Occipital lobe (tissue), 2 donors: ENCODE data around the gene CNNM4. TPM values are rescaled to one million over a fixed set of nuclear protein-coding genes. Genes with fewer than 3 reads are reported as not detected.

Experiments
- DNase-seq: peaks from one replicate; lab custom pipeline; 2025; lab: John Stamatoyannopoulos, UW
- total RNA-seq: library from RNA; depleted of rRNA; stranded (reverse); fragments of >200 nt; gene quantifications from one replicate; pipeline ENCODE4 v1.2.3, GENCODE V29; 2014

The CNNM4 gene
- total RNA-seq, 1 donor from 2014 or later = 8.1 TPM

DNA sequence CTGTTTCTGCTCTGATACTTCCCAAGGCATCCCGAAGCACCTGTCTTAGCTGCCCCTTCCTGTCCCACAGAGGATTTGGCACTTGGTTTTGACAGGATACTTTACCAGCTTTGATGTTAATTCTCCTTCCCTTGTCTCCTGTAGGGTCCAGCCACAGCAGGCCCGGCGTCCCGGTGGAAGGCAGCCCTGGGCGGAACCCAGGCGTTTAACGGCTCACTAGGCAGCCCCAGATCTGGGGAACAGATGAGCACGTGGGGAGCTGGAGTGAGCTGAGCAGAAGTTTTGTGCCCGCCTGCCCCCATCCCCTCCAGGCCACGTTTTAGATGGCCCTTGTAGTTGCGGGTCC is 71.7 kb downstream of the CNNM4 start:
- no peak for DNase-seq

DNA sequence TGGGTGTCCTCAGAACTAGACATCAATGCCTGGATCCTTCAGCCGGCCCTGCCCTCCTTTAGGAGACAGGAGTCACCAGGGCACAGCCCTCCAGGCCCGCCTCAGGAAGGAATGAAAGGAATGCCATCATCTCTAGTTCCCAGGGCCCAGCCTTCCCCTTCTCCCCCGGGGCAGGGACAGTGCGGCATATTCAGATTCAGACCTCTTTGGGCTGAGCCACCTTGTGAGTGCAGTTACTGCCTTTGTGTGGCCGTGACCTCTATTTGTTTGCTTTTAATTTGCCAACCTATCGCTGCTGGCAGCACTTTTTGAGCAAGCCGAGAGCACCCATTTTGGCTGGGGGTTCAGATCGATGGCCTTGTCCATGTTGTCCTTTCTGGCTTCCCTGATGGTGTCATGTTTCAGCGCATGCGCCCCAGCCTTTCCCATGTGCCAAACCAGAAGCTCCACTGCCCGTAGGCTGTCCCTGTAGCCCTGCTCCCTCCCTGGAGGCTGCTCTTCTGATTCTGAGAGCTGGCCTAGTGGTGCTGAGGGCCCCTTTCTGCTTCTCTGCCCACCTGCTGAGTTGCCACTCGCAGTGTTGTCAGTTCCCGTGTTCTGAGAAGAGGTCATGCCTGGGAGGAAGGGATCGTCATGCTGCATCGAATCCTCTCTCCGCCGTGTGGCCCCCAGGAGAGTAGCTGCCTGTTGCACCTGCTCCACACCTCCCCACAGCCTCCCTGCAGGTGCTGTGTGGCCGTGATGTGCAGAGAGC is 72.2 kb downstream of the CNNM4 start:
- no peak for DNase-seq

DNA sequence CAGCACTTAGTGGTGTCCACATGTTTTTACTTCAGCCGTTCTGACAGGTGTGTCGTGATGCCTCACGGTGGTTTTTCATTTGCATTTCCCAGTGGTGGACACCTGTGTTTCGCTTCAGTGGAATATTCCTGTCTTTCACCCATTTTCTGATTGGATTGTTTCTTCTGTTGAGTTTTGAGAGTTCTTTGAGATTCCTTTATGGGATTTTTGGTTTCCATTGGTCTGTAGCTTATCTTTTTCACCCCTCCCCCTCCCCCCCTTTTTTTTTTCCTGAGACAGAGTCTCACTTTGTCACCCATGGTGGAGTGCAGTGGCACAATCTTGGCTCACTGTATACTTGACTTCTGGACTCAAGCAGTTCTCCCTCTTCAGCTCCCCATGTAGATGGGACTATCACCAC is 75.1 kb downstream of the CNNM4 start:
- no peak for DNase-seq

DNA sequence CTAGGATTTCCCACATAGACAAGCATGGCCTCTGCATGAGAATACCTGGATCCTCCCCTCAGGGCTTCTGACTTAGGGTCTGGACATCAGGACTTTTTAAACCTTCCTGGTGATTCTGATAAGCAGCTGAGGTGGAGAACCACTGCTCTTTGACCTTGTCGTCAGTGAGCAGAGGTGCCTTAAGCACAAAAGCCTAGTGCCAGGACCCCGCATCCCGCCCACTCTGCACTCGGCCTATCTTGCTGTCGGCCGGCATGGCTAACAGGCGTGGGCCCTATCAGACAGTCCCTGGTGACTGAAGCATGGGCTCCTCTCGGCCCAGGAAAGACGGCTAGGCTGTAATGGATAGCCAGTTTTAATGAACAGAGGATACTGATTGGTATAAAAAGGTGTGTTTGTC is 76.9 kb downstream of the CNNM4 start:
- DNase-seq = no peak

DNA sequence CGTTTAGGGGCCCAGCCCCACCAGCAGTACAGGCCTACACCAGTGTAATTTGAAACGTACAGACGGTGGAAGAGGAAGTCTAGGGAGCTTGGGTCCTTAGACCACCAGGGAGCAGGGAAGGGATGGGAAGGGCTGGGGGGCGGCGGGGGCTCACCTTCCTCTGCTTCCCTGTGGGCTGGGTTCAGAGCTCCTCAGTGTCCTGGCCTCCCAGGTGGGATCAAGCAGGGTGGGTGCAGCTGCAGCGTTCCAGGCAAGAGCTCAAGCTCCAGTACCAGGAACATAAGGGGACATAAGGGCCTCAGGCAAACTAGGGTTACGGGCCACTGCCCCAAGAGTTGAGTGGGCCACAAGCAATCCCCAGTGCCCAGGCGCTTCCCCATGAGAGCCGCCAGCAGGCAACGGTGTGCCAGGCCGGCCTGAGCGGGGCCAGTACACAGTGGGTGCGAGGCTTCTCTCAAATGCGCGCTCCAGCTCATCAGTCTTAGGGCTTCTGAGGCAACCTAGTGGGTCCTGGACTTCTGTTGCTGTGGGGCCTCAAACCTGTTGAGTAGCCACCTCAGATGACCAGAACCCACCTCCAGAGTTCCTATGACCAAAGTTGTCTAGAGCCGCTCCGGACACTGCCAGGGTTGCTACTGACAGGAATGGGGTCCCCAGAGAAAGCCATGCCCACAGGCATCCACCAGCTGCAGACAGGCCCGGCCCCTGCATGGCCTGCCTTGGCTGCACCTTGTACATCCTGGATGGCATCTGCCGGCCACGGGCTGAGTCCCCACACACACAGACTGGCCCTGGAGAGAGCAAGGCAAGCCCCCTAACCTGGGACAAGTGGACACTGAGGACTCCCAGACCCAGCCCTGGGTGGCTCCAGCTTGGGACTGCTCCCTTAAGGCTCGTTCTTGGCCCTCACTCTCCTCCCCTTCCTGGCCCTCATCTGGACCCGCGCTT is 77.9 kb downstream of the CNNM4 start:
- DNase-seq = no peak

DNA sequence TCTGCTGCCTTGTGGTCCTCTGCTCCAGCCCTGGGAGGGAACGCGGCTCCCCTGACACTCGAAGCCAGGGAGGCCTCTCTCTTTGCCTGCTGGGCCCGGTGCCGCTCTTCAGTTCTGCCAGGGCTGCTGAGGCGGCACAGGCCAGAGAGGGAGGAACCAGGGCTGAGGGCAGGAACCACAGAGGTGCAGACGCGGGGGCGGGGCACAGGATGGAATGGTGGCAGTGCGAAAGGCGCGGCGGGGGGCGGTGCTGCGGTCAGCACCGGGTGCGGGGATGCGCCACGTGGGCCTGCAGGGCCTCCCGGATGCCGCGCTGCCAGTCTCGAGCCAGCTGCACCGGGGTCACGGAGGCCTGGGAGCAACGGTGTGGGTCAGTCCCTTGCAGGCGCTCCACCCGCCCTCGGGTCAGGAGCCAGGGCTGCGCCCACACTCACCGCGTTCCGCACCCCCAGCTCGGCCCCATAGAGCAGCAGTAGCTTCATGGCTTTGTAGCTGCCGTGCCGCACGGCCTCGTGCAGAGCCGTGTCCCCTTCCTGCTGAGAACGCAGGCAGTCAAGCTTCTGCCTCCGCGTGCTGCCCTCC is 78.7 kb downstream of the CNNM4 start:
- DNase-seq = no peak

DNA sequence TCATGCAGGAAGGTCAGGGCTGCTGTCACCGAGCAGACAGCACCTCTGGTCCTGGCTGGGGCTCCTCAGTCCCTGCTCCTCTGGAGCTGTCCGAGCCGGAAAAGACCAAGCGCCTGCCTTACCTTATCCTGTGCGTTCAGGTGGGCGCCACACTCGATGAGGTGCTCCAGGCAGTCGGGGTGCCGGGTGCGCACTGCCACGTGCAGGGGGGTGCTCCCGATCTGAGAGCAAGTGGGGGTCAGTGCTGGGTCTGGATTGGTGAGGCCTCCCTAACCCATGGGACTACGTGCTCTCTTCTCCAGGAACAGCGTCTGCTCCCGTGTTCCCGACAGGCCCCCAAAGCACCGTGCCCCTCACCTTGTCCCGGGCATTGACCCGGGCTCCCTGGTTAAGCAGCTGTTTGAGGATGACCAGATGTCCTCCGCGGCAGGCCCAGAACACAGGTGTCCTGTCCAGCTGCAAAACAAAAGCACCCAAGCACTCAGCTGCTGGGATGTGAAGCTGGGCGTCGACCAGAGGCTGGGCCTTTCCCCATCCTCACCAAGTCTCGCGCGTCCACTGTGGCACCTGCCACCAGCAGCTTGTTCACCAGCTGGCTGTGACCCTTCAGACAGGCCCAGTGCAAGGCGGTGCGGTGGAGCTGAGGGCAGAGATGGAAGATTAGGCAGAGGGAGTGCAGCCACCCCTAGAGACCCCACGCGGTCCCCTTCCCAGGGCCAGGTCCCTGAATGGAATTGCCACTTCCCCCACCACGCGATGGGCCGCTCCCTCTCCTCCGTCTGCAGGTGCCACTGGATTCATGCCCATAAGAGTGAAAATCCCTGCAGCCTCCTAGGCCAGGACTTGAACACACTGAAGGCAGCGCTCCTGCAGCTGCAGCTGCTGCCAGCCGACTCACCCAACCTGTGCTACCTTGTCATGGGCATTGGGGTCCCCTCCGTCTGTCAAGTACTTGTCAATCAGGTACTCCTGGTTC is 79.5 kb downstream of the CNNM4 start:
- DNase-seq = no peak

DNA sequence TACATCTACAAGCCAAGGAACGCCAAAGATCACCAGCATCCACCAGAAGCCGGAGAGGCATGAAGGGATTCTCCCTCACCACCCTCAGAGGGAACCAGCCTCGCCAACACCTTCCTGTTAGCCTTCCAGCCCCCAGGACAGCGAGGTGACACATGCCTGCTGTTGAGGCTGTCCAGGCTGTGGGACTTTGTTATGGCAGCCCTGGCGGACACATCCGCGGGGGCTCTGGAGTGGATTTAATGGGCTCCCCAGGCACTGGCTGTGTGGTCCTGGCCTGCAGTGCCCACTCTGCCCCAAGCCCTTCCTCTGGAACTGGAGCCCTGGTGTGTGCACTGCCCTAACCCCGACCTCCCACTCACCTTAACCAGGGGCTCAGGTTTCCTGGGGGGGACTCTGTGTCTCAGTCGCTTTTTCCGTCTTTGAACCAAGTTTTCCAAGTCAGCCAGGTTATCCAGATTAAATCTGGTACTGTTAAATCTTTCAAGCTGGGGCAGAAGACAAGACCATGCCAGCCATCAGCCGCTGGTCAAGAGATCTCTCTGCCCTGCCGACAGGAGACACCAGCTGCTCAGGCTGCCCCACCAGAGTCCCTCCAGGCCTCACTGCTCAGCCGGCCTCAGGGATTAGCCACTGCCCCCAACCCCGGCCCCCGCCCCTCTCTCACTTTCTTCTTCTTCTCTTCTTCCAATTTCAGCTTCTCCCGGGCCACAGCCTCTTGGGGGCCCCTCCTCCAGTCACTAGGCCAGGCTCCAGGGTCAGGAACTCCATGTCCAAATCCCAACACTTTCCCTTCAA is 81.2 kb downstream of the CNNM4 start:
- no peak for DNase-seq

DNA sequence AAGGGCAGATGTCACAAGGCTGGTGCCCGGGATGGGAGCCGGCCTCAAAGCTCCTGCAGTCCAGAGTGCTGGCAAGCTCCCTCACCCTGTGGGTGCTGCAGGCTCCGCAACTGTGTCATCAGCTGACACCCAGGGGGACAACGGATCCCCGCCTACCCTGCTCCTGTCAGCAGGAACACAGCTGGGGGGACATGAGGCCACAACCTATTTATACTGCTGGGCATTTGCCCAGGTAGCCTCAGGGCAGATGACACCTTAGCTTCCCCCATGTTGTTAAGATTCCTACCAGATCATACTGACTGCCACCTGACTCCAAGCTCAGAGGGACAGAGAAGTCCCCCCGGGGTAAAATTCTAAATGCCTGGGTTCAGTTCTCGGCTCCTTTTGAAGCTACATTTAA is 81.9 kb downstream of the CNNM4 start:
- no peak for DNase-seq

DNA sequence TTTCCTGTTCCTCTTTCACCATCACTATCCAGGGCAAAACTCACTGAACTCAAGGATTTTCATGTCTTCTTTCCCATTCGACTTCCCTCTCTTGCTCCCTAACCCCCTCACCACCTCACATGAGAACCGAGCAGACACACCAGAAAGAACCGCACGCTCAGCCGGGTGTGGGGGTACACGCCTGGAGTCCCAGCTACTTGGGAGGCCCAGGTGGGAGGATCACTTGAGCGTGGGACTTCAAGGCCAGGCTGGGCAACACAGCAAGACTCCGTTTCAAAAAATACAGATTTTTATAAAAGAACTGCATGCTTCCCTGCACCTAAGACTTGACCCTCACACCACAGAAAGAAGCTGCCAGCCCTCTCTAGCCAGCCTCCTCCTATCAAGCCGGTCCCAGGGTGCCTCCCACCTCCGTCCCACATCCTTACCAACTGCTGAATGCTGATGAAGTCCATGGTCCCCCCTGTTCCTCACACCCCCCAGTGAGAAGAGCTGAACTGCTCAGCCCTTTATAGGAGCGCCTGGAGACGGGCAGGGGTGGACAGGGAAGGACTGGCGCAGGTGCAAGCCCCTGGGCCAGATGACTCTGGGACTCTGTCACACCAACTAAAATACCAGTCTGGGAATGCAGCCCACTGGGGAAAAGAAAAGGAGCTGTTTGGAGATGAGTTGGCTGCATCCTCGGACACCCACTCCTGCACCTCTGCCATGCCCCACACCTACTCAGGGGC is 83.0 kb downstream of the CNNM4 start, which contains the start of gene ANKRD23:
Gene ANKRD23 (minus strand): TSS at position 484 of the 731 bp plus-strand sequence. CDS start 29 bp downstream, at position 455.
- DNase-seq = no peak

DNA sequence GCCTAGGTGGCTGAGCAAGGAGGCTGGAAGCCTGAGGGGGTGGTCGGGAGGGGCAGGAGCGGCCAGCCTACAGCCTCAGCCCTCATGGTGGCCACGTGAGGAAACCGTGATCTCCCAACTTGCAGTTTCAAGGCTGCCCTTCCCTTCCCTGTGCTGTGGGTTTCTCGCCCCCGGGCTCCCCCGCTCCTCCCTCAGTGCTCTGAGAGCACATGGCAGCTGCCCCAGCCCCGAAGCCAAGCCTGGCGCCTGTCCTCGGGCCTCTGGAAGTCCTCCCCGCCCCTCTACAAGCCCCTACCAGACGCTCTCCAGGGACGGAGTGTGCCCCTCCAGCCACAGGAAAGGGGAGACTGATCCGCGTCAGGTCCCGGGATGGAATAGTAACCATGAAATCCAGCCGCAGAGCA is 83.7 kb downstream of the CNNM4 start:
- DNase-seq = no peak

DNA sequence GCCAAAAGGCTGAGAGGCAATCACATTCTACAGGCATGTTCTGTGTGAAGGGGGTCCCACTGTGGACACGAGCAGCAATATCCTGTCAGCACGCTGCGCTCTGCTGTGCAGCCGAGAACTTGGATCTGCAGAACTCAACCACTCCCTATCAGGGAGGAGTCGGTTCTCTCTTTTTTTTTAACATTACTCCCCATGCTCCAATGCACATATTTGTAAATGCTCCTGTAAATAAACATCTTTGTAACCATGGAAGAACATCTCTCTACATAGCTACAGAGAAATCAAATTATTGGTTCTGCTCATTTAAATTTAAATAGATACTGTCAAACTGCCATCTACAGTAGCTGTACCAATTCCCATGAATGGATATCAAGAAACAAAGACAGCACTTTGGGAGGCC is 86.1 kb downstream of the CNNM4 start:
- no peak for DNase-seq

DNA sequence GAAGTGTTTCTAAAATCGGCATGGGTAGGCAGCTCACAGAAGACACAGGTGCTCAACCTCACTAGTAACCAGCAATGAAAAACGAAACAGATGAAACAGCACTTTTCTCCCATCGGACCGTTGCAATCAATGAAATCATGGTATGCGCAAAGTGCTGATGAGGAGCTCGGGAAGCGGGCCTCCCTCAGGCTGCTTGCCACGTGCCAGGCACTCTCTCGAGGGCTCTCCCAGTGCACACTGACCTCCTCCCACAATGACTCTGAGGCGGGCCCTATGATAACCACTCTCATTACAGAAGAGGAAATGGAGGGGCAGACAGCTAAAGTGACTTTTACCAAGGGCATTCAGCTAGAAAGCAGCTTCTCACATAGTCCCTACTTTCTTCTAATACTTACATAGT is 86.9 kb downstream of the CNNM4 start:
- no peak for DNase-seq

DNA sequence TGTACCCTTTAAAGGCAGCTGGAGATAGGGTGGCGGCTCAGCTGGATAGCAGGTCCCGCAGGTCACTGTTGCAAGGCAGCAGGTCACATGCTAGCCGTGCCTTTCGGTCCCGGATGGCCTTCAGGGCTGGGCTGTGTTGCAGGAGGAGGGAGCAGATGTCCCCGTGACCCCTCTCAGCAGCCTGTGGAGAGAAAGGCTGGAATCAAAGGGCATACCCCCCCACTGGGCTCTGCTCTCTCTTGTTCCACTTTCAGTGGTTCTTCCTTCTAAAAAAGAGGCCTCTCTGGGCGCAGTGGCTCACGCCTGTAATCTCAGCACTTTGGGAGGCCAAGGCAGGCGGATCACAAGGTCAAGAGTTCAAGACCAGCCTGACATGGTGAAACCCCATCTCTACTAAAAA is 87.6 kb downstream of the CNNM4 start:
- no peak for DNase-seq

DNA sequence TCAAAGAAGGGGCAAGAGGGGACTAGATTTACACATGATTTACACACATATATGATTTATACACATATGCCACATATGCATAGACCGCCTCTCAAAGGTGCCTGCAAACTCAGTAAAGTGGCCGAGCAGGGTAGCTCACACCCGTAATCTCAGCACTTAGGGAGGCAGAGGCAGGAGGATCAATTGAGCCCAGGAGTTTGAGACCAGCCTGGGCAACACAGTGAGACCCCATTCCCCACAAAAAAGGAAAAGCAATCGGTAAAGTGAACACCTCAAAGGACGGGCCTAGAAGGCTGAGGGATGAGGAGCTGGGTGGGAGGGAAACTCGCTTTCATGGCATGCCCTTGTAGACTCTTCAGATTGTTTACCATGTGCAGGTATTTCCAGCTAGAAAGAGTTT is 92.0 kb downstream of the CNNM4 start:
- no peak for DNase-seq

DNA sequence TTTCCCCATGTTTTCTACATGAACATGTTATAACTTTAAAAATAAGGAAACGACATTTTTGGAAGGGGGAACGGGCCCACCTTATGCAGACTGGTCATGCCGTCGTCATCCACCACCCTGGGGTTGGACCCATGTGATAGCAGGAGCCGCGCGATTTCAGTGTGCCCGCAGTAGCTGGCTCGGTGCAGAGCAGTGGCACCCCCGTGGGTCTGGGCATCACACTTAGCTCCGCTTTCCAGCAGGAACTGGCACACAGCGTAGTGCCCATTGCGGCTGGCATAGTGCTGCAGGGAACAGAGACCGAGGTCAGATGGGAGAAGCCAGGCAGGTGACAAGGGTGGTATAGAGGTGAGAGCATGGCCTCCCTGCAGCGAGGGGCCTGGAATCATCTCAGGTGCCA is 92.6 kb downstream of the CNNM4 start:
- DNase-seq = no peak

DNA sequence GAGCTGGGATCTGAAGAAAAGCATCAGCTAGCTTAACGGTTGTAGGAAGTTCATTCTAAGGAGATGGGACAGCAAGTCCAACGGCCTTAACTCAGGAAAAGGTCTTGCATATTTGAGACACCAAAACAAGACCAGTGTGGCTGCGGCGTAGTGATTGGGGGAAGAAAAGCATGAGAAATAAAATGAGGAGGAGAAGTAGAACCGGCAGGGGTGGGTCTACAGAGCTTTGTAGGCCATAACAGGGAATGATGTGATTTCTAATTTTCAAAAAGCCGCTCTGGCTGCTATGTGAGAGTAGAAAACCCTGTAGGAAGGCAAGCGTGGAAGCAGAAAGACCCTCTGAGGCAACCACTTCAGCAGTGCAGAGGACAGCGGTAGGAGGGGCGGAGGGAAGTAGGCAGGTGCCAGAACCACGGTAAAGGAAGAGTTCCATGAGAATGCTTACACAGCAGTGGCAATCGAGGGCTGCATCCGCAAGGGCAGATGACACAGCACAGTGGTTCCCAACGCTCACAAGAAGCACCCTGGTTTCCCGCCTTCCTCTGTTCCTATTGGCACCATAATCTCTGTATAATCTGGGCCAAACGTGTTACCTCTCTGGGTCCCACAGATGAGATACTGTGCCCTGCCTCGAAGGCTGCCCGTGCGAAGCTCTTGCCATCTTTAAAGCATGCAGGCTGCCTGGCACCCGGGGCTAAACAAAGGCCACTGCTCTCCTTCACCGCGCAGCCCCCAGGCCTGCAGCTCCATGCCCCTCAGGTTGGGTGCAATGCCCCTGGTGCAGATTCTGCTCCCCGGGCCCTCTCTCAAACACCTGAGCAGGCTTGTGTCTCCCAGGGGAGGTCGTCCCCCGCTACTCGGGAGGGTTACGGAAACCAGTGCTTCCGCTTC is 96.3 kb downstream of the CNNM4 start:
- DNase-seq = no peak

DNA sequence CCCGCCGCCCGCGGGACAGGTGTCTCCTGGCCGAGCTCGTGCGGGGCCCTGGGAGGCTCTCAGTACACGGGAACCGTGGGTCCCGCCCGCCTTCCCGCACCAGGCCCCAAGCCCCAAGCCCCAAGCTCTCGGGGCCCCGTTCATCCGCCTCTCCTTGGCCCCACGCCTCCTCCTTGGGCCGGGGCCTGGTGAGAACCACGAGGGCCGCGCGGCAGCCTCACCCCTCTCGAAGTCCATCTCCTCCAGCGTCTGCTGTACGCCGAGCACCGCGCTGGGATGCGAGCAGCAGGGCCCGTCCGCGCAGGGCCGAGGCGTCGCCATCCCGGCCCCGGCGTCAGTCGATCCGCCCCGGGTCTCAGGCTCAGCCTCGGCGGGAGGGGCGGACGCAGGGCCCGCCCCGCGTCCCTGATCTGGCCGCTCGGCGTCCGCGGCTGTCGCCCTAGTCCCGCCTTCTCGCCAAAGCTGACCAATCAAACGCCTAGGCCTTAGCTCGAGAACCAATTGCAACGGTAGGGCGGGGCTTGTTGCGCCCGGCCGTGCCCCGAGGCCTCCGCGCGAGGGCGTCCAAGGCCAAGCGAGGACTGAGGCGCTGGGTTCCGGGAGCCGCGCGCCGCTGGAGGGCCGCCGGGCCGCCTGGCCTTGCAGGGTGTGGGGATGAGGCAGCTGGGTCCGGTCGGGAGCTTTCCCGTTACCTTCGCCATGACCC is 97.1 kb downstream of the CNNM4 start, which contains the start of gene ANKRD39:
Gene ANKRD39 (minus strand): TSS at position 350 of the 706 bp plus-strand sequence. CDS start 29 bp downstream, at position 321.
- DNase-seq = peak; percentile 97
